Endodermal cell (in vitro differentiated cells): ENCODE measurements around the gene CYP4F3. TPM values are rescaled to one million over a fixed set of nuclear protein-coding genes. Genes with fewer than 3 reads are reported as not detected.

Experiments
- DNase-seq: peaks from one replicate; pipeline ENCODE4 v3.0.0-alpha.2; 2017
- H3K27ac ChIP-seq: 2 replicates; pipeline ENCODE4 v1.5.1; 2013; ENCODE audit warnings: mild to moderate bottlenecking, low read depth, low read length, moderate library complexity
- H3K27me3 ChIP-seq: 2 replicates; pipeline ENCODE4 v1.6.1; 2013; ENCODE audit warnings: mild to moderate bottlenecking, low read length, moderate library complexity; ENCODE audit not compliant: insufficient read depth, control insufficient read depth, poor library complexity, severe bottlenecking
- H3K36me3 ChIP-seq: 2 replicates; pipeline ENCODE4 v1.7.0; 2013; ENCODE audit warnings: mild to moderate bottlenecking, low read length, moderate library complexity; ENCODE audit not compliant: control insufficient read depth, insufficient read depth
- H3K4me1 ChIP-seq: one replicate; pipeline ENCODE4 v1.7.0; 2013; ENCODE audit warnings: low read length; ENCODE audit not compliant: control insufficient read depth, insufficient read depth
- H3K4me3 ChIP-seq: 2 replicates; pipeline ENCODE4 v1.5.1; 2013; ENCODE audit warnings: mild to moderate bottlenecking, low read length, moderate library complexity
- H3K9ac ChIP-seq: 2 replicates; pipeline ENCODE4 v1.6.1; 2013; ENCODE audit warnings: mild to moderate bottlenecking, low read length, moderate library complexity; ENCODE audit not compliant: poor library complexity, severe bottlenecking; ENCODE audit errors: extremely low read depth
- H3K9me3 ChIP-seq: 2 replicates; pipeline ENCODE4 v1.6.1; 2013; ENCODE audit warnings: mild to moderate bottlenecking, low read length, moderate library complexity; ENCODE audit not compliant: control insufficient read depth
- H3K27ac Mint-ChIP-seq: 2 replicates; pipeline ENCODE4 v1.8.0; 2020; ENCODE audit warnings: mixed read lengths
- H3K27me3 Mint-ChIP-seq: 2 replicates; pipeline ENCODE4 v1.8.0; 2021; ENCODE audit warnings: mild to moderate bottlenecking, mixed read lengths; ENCODE audit not compliant: insufficient read depth
- H3K36me3 Mint-ChIP-seq: 2 replicates; pipeline ENCODE4 v1.8.0; 2020; ENCODE audit warnings: low read depth, mixed read lengths
- H3K4me1 Mint-ChIP-seq: 2 replicates; pipeline ENCODE4 v1.8.0; 2020; ENCODE audit warnings: mixed read lengths
- H3K4me3 Mint-ChIP-seq: 2 replicates; pipeline ENCODE4 v1.8.0; 2020; ENCODE audit warnings: mild to moderate bottlenecking, moderate library complexity, mixed read lengths
- H3K9me3 Mint-ChIP-seq: 2 replicates; pipeline ENCODE4 v1.8.0; 2020; ENCODE audit warnings: mild to moderate bottlenecking, mixed read lengths
- CTCF ChIP-seq: fragments of 200-600 bp; sonication (generic); conservative IDR thresholded peaks from 2 replicates; pipeline ENCODE4 v1.5.0; 2021; ENCODE audit warnings: antibody characterized with exemption, mild to moderate bottlenecking
- WGBS, 2 experiments: methylation state at CpG; one replicate each; pipeline versions ENCODE4 v1.1.5 to v1.1.7; 2013; ENCODE audit warnings: missing lambda C conversion rate in 2 of 2, mixed read lengths in 1 of 2; ENCODE audit not compliant: insufficient coverage in 1 of 2, insufficient read length in 1 of 2; 5-methylcytosine and 5-hydroxymethylcytosine counted together
- total RNA-seq, 2 donors: library from RNA; stranded (reverse); fragmentation: NEBNext Ultra II Directional in 1 of 2; extraction: Animal tissue kit (Norgen Biotek cat#: 25700) in 1 of 2; gene quantifications; 2 replicates in 1 of 2; 3 replicates in 1 of 2; pipeline ENCODE4 v1.2.1, GENCODE V29; 2021

CYP4F3 gene
- total RNA-seq, 2 donors from 2014 or later = not detected

GRCh38 chr19:15683411-15683810 lies 42.7 kb downstream of the CYP4F3 start:
- Mint-ChIP-seq H3K27me3 (peaks cover 2% of the 10 kb centered on the region), H3K27ac (no peak overlapping the region), H3K36me3 (no peaks in the 10 kb centered on the region), H3K4me3 (no peak overlapping the region), H3K4me1 (no peaks in the 10 kb centered on the region), H3K9me3 (peaks cover 98% of the 10 kb centered on the region)
- H3K27ac ChIP-seq = no peak overlapping the region
- peaks cover 88% of the 10 kb centered on the region for H3K9me3 ChIP-seq
- H3K27me3 ChIP-seq = no peaks in the 10 kb centered on the region
- H3K36me3 ChIP-seq = no peaks in the 10 kb centered on the region
- TF ChIP-seq CTCF = no peak
- H3K9ac ChIP-seq = no peak overlapping the region
- H3K4me1 ChIP-seq = no peaks in the 10 kb centered on the region
- no peak for DNase-seq
- no peak overlapping the region for H3K4me3 ChIP-seq
- WGBS, 2 experiments = 80 to 89% methylated on average over 6 to 10 of the region's 10 CpGs

GRCh38 chr19:15684828-15685227 lies 44.1 kb downstream of the CYP4F3 start:
- DNase-seq = no peak
- H3K27me3 ChIP-seq = no peaks in the 10 kb centered on the region
- TF ChIP-seq CTCF = no peak
- Mint-ChIP-seq H3K27ac (no peak overlapping the region), H3K4me1 (no peaks in the 10 kb centered on the region), H3K36me3 (no peaks in the 10 kb centered on the region), H3K9me3 (peaks cover 98% of the 10 kb centered on the region), H3K27me3 (no peaks in the 10 kb centered on the region), H3K4me3 (no peak overlapping the region)
- no peaks in the 10 kb centered on the region for H3K36me3 ChIP-seq
- no peaks in the 10 kb centered on the region for H3K4me1 ChIP-seq
- no peak overlapping the region for H3K9ac ChIP-seq
- H3K9me3 ChIP-seq = peaks cover 84% of the 10 kb centered on the region
- WGBS, 2 experiments = 62 to 82% methylated on average over 2 to 9 of the region's 9 CpGs
- no peak overlapping the region for H3K27ac ChIP-seq
- H3K4me3 ChIP-seq = no peak overlapping the region

- peaks cover 48% of the 10 kb centered on the region for H3K9me3 ChIP-seq
- Mint-ChIP-seq H3K27ac (no peak overlapping the region), H3K9me3 (peaks cover 82% of the 10 kb centered on the region), H3K4me3 (no peak overlapping the region), H3K27me3 (no peaks in the 10 kb centered on the region), H3K36me3 (no peaks in the 10 kb centered on the region), H3K4me1 (no peaks in the 10 kb centered on the region)
- WGBS, 2 experiments = 50 to 76% methylated on average over 2 to 19 of the region's 19 CpGs
- DNase-seq = no peak
- H3K36me3 ChIP-seq = no peaks in the 10 kb centered on the region
- no peak overlapping the region for H3K27ac ChIP-seq
- no peaks in the 10 kb centered on the region for H3K27me3 ChIP-seq
- H3K4me3 ChIP-seq = no peak overlapping the region
- no peaks in the 10 kb centered on the region for H3K4me1 ChIP-seq
- H3K9ac ChIP-seq = no peak overlapping the region
- TF ChIP-seq CTCF = no peak
Observed at GRCh38 chr19:15696654-15697194, 56.0 kb downstream of the CYP4F3 start.
